ENCODE measurements around the gene VCAM1.

DNA sequence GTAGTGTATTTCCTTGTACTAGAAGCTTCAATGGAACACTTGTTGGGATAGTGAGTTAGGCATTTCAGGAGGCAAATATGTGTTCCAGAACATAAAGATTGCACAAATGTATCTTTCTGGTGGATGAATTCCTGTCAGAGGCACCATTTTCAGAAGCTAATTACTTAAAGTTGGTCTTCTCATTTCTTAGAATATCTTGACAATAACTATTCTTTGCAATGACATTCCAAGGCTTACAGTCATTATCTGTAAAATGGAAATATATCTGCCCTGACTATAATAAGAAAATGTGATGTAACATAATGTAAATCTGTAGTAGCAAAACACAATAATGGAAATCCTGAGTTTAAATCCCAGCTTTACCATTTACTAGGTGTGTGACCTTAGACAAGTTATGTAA is 2.7 kb downstream of the VCAM1 start:
- TF ChIP-seq POLR2A (IDR thresholded peaks at IDR 0.05) (no peak), POLR2AphosphoS5 (IDR thresholded peaks at IDR 0.05) (no peak)
- TF ChIP-seq, protein P1, sequence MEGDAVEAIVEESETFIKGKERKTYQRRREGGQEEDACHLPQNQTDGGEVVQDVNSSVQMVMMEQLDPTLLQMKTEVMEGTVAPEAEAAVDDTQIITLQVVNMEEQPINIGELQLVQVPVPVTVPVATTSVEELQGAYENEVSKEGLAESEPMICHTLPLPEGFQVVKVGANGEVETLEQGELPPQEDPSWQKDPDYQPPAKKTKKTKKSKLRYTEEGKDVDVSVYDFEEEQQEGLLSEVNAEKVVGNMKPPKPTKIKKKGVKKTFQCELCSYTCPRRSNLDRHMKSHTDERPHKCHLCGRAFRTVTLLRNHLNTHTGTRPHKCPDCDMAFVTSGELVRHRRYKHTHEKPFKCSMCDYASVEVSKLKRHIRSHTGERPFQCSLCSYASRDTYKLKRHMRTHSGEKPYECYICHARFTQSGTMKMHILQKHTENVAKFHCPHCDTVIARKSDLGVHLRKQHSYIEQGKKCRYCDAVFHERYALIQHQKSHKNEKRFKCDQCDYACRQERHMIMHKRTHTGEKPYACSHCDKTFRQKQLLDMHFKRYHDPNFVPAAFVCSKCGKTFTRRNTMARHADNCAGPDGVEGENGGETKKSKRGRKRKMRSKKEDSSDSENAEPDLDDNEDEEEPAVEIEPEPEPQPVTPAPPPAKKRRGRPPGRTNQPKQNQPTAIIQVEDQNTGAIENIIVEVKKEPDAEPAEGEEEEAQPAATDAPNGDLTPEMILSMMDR (IDR thresholded peaks at IDR 0.05 in 8 of 11, conservative IDR thresholded peaks at IDR 0.05 in 3 of 11), result no peak

All from spleen (tissue), 7 donors.